ENCODE data around the gene HOXA3.

The HOXA3 gene

GRCh38 chr7:27132214-27132613 is 20.2 kb downstream of the HOXA3 start:
- Histone ChIP-seq H3K79me2 (ENCODE audit: control insufficient read depth, low read length) (no peaks in the 10 kb centered on the region), H3K4me2 (ENCODE audit: low read length) (no peak overlapping the region), H3K4me3 (ENCODE audit: low read length) (no peak overlapping the region), H3K27ac (ENCODE audit: low read depth, low read length) (no peak overlapping the region), H3K27me3 (ENCODE audit: control insufficient read depth, low read length) (peaks cover 53% of the 10 kb centered on the region), H3K36me3 (ENCODE audit: control insufficient read depth, low read length) (no peaks in the 10 kb centered on the region), H3K9me2 (replicated peaks; ENCODE audit: control insufficient read depth, low read length) (no peaks in the 10 kb centered on the region), H3K9me3 (ENCODE audit: control insufficient read depth, insufficient read depth, low read length) (no peaks in the 10 kb centered on the region), H3F3A (ENCODE audit: control insufficient read depth, insufficient read depth) (no peaks in the 10 kb centered on the region), H3K4me1 (ENCODE audit: control insufficient read depth, low read length) (no peaks in the 10 kb centered on the region), H4K20me1 (ENCODE audit: control insufficient read depth, insufficient read depth, low read depth, low read length) (no peaks in the 10 kb centered on the region)
- TF ChIP-seq EZH2phosphoT487 (IDR thresholded peaks at IDR 0.05; ENCODE audit: borderline replicate concordance, low read length): no peak
- TF ChIP-seq CTCF (IDR thresholded peaks at IDR 0.05; ENCODE audit: low read depth, low read length, poor library complexity, severe bottlenecking): no peak

- Histone ChIP-seq H4K20me1 (ENCODE audit: control insufficient read depth, insufficient read depth, low read depth, low read length) (no peaks in the 10 kb centered on the region), H3K4me2 (ENCODE audit: low read length) (no peak overlapping the region), H3K9me3 (ENCODE audit: control insufficient read depth, insufficient read depth, low read length) (no peaks in the 10 kb centered on the region), H3K36me3 (ENCODE audit: control insufficient read depth, low read length) (no peaks in the 10 kb centered on the region), H3K9me2 (replicated peaks; ENCODE audit: control insufficient read depth, low read length) (no peaks in the 10 kb centered on the region), H3K27me3 (ENCODE audit: control insufficient read depth, low read length) (peaks cover 53% of the 10 kb centered on the region), H3K27ac (ENCODE audit: low read depth, low read length) (no peak overlapping the region), H3K79me2 (ENCODE audit: control insufficient read depth, low read length) (no peaks in the 10 kb centered on the region), H3F3A (ENCODE audit: control insufficient read depth, insufficient read depth) (no peaks in the 10 kb centered on the region), H3K4me3 (ENCODE audit: low read length) (no peak overlapping the region), H3K4me1 (ENCODE audit: control insufficient read depth, low read length) (no peaks in the 10 kb centered on the region)
- no peak for TF ChIP-seq EZH2phosphoT487 (IDR thresholded peaks at IDR 0.05; ENCODE audit: borderline replicate concordance, low read length)
- TF ChIP-seq CTCF (IDR thresholded peaks at IDR 0.05; ENCODE audit: low read depth, low read length, poor library complexity, severe bottlenecking): no peak
These were observed 21.0 kb downstream of the HOXA3 start for GRCh38 chr7:27131390-27131819.

- Histone ChIP-seq H3F3A (ENCODE audit: control insufficient read depth, insufficient read depth) (no peaks in the 10 kb centered on the region), H4K20me1 (ENCODE audit: control insufficient read depth, insufficient read depth, low read depth, low read length) (no peaks in the 10 kb centered on the region), H3K9me3 (ENCODE audit: control insufficient read depth, insufficient read depth, low read length) (no peaks in the 10 kb centered on the region), H3K79me2 (ENCODE audit: control insufficient read depth, low read length) (no peaks in the 10 kb centered on the region), H3K27ac (ENCODE audit: low read depth, low read length) (no peak within 1 kb of the TSS), H3K4me1 (ENCODE audit: control insufficient read depth, low read length) (no peaks in the 10 kb centered on the region), H3K4me2 (ENCODE audit: low read length) (no peak within 1 kb of the TSS), H3K27me3 (ENCODE audit: control insufficient read depth, low read length) (peaks cover 55% of the 10 kb centered on the region), H3K36me3 (ENCODE audit: control insufficient read depth, low read length) (no peaks in the 10 kb centered on the region), H3K4me3 (ENCODE audit: low read length) (no peak within 1 kb of the TSS), H3K9me2 (replicated peaks; ENCODE audit: control insufficient read depth, low read length) (no peaks in the 10 kb centered on the region)
- TF ChIP-seq CTCF (IDR thresholded peaks at IDR 0.05; ENCODE audit: low read depth, low read length, poor library complexity, severe bottlenecking): no peak
- TF ChIP-seq EZH2phosphoT487 (IDR thresholded peaks at IDR 0.05; ENCODE audit: borderline replicate concordance, low read length): no peak
These were observed 21.6 kb downstream of the HOXA3 start, which contains the start of gene HOXA4 for GRCh38 chr7:27130540-27131389. Gene HOXA4, minus strand, starts transcription at chr7:27130757. Its CDS starts 24 bp downstream, at chr7:27130733.

Data from DOHH2 (cell line).